Heart left ventricle (tissue), 13 donors: Measurements from ENCODE around the gene DOCK3.

Experiments
- CTCF ChIP-seq, 12 donors: fragments of 200-600 bp; sonication (generic) in 4 of 12; IDR thresholded peaks; one replicate each; pipeline versions ENCODE4 v1.5.0 to v1.8.0; 2018 to 2022; ENCODE audit warnings: antibody characterized with exemption in 12 of 12, mild to moderate bottlenecking in 5 of 12
- POLR2A ChIP-seq, 2 donors: fragments of 450-650 bp; IDR thresholded peaks; one replicate each; pipeline ENCODE4 v1.6.1; 2017; ENCODE audit warnings: antibody characterized with exemption in 2 of 2, mild to moderate bottlenecking in 2 of 2, moderate library complexity in 2 of 2
- donor health status: ischemic (EF 13 %, LVEDD 7.1; RV severe dilation, severe dysfunction).
- donor health status: DM: no; HTN: yes; CAD: no.
- donor health status: DM: no; HTN: no; CAD: no.
- donor health status: ischemic (EF 25% LVEDD 6.9; RV normal size, moderate dysfunction).
- donor health status: ischemic (EF 25% LVEDD 5.7; RV mildly dilated, moderate dysfunction).
- donor health status: ischemic (EF 35%, LVEDD 5.7; RV mildly dilated, moderate dysfunction).
- donor health status: nonischemic (EF 11% LVEDD 7.7; RV severe dilation, severe dysfunction).
- donor health status: DM: yes; HTN: yes; CAD: no.
- donor health status: PGD.
- donor health status: ischemic (EF 29% LVEDD 5.4; RV normal size, mild dysfunction).
- donor health status: nonischemic (EF 23%, LVEDD 6.1; RV moderate dilation, normal function).

GRCh38 chr3:50662408-50662807, 12.3 kb upstream of the DOCK3 start:
- TF ChIP-seq CTCF (IDR thresholded peaks at IDR 0.05) (no peak), POLR2A (IDR thresholded peaks at IDR 0.05) (no peak)
